Glutamatergic neuron (in vitro differentiated cells): ENCODE results near the gene PPP2R3A. TPM values are rescaled to one million over a fixed set of nuclear protein-coding genes. Genes with fewer than 3 reads are reported as not detected.
"Not testable (repeated sequence)": the region's sequence is repeated elsewhere in the genome, so short reads cannot be mapped to it uniquely, and the experiment has no call there.

Experiments used
- DNase-seq: peaks from one replicate; pipeline ENCODE4 v3.0.0; 2022
- H3K27ac Mint-ChIP-seq: one replicate; pipeline ENCODE4 v1.8.0; 2020; ENCODE audit warnings: mild to moderate bottlenecking, mixed read lengths, inconsistent platforms; ENCODE audit not compliant: unreplicated experiment
- H3K27me3 Mint-ChIP-seq: one replicate; pipeline ENCODE4 v1.8.0; 2020; ENCODE audit warnings: mild to moderate bottlenecking, moderate library complexity, mixed read lengths, inconsistent platforms; ENCODE audit not compliant: unreplicated experiment
- H3K36me3 Mint-ChIP-seq: one replicate; pipeline ENCODE4 v1.8.0; 2020; ENCODE audit warnings: mild to moderate bottlenecking, mixed read lengths, inconsistent platforms; ENCODE audit not compliant: unreplicated experiment
- H3K4me1 Mint-ChIP-seq: one replicate; pipeline ENCODE4 v1.8.0; 2020; ENCODE audit warnings: mild to moderate bottlenecking, low read depth, mixed read lengths, inconsistent platforms; ENCODE audit not compliant: unreplicated experiment
- H3K4me3 Mint-ChIP-seq: one replicate; pipeline ENCODE4 v1.8.0; 2020; ENCODE audit warnings: mild to moderate bottlenecking, mixed read lengths, inconsistent platforms; ENCODE audit not compliant: unreplicated experiment
- H3K9me3 Mint-ChIP-seq: one replicate; pipeline ENCODE4 v1.8.0; 2020; ENCODE audit warnings: mild to moderate bottlenecking, moderate library complexity, mixed read lengths, inconsistent platforms; ENCODE audit not compliant: unreplicated experiment
- total RNA-seq: library from RNA; stranded (reverse); fragmentation: NEBNext Ultra II Directional; extraction: Animal tissue kit (Norgen Biotek cat#: 25700); gene quantifications from one replicate; pipeline ENCODE4 v1.2.1, GENCODE V29; 2021; ENCODE audit not compliant: unreplicated experiment
- TF ChIP-seq, protein P1 (sequence below): fragments of 200-600 bp; sonication (generic); IDR thresholded peaks from one replicate; pipeline ENCODE4 v1.5.0; 2021; ENCODE audit not compliant: partially characterized antibody, unreplicated experiment

Gene PPP2R3A
- total RNA-seq, 1 donor from 2014 or later: 13.0 TPM

DNA sequence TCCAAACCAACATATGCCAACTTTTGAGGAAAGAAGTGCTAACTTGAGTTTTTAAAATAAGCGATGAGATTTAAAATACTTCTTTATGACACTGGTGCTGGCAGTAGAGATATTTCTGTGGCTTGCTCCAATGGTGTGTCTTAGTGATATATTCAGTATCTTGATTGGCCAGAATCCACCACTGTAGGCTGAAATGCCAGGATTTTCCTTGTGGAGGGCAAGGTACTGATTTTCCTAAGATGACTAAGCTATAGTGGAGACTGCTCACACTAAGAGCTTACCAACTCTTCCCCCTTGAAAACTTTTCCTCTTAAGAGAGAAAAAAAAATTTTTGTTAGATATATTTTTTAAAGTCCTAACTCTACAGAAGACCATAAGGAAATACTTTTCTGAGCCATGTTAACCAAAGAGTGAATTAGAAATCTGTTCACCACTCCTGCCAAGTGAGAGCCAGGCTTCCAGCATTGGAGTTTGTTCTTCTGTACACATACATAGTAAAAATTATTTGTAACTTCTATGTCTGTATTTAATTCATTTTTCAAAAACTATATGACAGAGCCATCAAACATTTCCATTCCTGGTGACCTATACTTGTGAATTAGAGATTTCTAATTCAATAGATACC lies 109.1 kb downstream of the PPP2R3A start:
- H3K9me3 Mint-ChIP-seq: no peaks in the 10 kb centered on the region
- no peaks in the 10 kb centered on the region for H3K4me1 Mint-ChIP-seq
- no peaks in the 10 kb centered on the region for H3K27me3 Mint-ChIP-seq

DNA sequence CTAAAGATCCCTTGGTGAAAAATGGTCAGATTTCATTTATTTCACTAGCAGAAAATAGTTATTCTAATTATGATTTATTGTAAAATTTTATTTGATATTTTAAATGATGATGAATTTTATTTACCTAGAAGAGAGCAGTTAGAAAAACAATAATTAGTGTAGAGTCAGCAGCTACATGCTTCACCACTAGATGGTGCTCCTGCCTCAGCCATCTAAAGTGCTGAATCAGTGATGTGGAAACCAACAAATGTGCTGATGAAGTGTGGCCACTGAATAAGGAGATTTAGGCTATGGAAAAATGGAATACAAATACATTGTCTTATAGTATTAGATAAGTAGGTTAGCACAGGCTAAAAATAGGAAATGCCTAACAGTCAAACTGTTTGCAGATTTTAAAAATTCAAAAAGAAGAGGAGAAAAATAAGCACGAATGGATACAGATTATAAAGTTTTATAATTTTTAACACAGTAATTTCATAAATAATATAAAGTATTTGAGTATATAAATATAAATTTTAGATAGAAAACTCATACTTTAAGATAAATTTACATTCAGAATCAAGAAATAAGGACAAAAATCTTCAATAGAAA lies 109.8 kb downstream of the PPP2R3A start:
- no peaks in the 10 kb centered on the region for H3K27me3 Mint-ChIP-seq
- H3K36me3 Mint-ChIP-seq: no peaks in the 10 kb centered on the region
- no peak overlapping the region for H3K27ac Mint-ChIP-seq
- TF ChIP-seq, protein P1, sequence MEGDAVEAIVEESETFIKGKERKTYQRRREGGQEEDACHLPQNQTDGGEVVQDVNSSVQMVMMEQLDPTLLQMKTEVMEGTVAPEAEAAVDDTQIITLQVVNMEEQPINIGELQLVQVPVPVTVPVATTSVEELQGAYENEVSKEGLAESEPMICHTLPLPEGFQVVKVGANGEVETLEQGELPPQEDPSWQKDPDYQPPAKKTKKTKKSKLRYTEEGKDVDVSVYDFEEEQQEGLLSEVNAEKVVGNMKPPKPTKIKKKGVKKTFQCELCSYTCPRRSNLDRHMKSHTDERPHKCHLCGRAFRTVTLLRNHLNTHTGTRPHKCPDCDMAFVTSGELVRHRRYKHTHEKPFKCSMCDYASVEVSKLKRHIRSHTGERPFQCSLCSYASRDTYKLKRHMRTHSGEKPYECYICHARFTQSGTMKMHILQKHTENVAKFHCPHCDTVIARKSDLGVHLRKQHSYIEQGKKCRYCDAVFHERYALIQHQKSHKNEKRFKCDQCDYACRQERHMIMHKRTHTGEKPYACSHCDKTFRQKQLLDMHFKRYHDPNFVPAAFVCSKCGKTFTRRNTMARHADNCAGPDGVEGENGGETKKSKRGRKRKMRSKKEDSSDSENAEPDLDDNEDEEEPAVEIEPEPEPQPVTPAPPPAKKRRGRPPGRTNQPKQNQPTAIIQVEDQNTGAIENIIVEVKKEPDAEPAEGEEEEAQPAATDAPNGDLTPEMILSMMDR: peak; percentile 85
- no peaks in the 10 kb centered on the region for H3K4me1 Mint-ChIP-seq
- no peaks in the 10 kb centered on the region for H3K9me3 Mint-ChIP-seq
- DNase-seq: peak; percentile 69
- no peak overlapping the region for H3K4me3 Mint-ChIP-seq

More for the DNA sequence above, 109.1 kb downstream of the PPP2R3A start:
- H3K4me3 Mint-ChIP-seq: no peak overlapping the region
- TF ChIP-seq, protein P1: no peak
- H3K27ac Mint-ChIP-seq: no peak overlapping the region
- DNase-seq: no peak
- no peaks in the 10 kb centered on the region for H3K36me3 Mint-ChIP-seq

DNA sequence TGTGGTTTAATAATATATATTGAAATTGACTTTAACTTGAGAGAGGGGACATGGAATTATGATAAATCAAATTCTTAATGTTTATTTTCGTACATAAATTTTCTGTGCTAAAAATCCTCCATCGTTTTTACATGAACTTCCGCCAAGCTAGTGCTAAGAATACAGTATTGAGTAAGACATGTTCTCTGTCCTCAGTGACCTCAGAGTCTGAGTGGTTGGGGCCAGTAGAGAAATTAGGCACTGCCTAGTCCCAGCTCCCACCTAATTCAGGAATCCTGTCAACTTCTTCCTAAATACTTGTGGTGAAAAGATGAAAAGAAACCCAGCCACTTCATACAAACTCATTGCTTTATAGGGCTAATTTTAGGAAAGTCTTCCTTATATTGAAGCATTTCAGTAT lies 110.3 kb downstream of the PPP2R3A start:
- TF ChIP-seq, protein P1: no peak
- Mint-ChIP-seq H3K27me3 (no peaks in the 10 kb centered on the region), H3K36me3 (no peaks in the 10 kb centered on the region), H3K9me3 (no peaks in the 10 kb centered on the region), H3K4me3 (no peak overlapping the region), H3K4me1 (no peaks in the 10 kb centered on the region), H3K27ac (no peak overlapping the region)
- no peak for DNase-seq

DNA sequence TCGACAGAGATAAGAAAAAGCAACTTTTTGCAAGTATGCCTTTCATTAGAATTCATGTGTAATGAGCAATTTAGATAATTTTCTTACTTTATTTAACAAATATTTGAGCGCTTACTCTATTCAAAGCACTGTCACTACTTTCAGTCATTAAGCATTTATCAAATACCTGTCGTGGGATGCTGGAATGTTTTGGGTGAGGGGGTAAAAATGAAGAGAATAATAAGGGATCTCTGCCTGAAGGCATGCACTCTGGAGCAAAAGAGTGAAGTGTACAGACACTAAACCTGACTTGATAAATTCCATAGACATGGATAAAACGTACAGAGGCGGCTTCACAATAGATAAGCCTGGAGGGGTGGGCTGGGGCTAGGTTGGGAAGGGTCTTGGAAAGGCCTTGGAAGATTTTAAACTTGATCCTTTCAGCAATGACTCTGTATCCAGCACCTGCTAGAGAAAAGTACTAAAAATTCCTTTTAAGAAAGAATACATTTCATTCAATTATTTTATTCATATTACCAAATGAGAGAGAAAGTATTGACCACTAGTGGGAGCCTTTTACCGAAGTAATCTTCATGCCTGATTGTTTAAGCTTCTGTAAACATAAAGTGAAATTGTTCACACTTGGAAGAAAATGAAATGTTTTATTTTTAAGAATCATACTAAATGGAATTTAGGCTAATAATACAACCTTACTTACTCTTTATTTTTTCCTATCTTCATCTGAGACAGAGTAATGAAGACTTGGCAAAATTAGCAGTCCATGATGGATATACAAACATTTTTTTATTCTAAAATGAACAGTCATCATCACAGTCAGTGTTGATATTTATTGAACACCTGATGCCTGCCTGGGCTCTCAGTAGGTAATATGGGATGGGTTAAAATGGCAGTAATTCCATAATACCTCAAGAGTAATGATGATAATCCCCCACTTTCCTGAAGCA lies 113.2 kb downstream of the PPP2R3A start:
- no peak for DNase-seq
- Mint-ChIP-seq H3K4me3 (no peak overlapping the region), H3K27me3 (no peaks in the 10 kb centered on the region), H3K27ac (no peak overlapping the region), H3K36me3 (peaks cover 5% of the 10 kb centered on the region), H3K9me3 (peaks cover 2% of the 10 kb centered on the region), H3K4me1 (no peaks in the 10 kb centered on the region)
- TF ChIP-seq, protein P1: peak; percentile 30

DNA sequence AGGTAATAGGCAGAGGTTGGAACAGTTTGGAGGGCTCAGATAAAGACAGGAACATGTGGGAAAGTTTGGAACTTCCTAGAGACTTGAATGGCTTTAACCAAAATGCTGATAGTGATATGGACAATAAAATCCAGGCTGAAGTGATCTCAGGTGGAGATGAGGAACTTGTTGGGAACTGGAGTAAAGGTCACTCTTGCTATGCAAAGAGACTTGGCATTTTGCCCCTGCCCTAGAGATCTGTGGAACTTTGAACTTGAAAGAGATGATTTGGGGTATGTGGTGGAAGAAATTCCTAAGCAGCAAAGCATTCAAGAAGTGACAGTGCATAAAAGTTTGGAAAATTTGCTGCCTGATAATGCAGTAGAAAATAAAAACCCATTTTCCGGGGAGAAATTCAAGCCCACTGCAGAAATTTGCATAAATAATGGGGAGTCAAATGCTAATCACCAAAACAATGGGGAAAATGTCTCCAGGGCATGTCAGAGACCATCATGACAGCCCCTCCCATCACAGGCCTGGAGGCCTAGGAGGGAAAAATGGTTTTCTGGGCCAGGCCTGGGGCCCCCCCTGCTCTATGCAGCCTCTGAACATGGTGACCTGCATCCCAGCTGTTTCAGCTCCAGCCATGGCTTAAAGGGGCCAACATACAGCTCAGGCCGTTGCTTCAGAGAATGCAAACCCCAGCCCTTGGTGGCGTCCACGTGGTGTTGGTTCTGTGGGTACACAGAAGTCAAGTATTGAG lies 118.3 kb downstream of the PPP2R3A start:
- H3K36me3 Mint-ChIP-seq: peaks cover 12% of the 10 kb centered on the region
- not testable (repeated sequence) for DNase-seq, H3K9me3 Mint-ChIP-seq, H3K4me1 Mint-ChIP-seq, H3K4me3 Mint-ChIP-seq, H3K27ac Mint-ChIP-seq, H3K27me3 Mint-ChIP-seq

DNA sequence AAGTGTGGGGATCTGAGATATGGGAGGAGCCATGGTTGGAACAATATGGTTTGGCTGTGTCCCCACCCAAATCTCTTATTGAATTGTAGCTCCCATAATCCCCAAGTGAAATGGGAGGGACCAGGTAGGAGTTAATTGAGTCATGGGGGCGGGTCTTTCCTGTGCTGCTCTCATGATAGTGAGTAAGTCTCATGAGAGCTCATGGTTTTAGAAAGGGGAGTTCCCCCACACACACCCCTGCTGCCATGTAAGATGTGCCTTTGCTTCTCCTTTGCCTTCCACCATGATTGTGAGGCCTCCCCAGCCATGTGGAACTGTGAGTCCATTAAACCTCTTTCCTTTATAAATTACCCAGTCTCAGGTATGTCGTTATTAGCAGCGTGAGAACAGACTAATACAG lies 119.5 kb downstream of the PPP2R3A start:
- H3K36me3 Mint-ChIP-seq: peaks cover 12% of the 10 kb centered on the region
- H3K9me3 Mint-ChIP-seq: not testable (repeated sequence)

More for the DNA sequence above, 119.5 kb downstream of the PPP2R3A start:
- not testable (repeated sequence) for H3K27me3 Mint-ChIP-seq, H3K4me3 Mint-ChIP-seq, DNase-seq, H3K4me1 Mint-ChIP-seq, H3K27ac Mint-ChIP-seq
